BE2C (cell line): Measurements from ENCODE around the gene RRP8.

Source experiments
- DNase-seq: peaks from one replicate; pipeline ENCODE4 v3.0.0-alpha.2; 2020
- H3K27me3 ChIP-seq: fragments of 250-450 bp; sonication (Bioruptor Pico); 2 replicates; pipeline ENCODE4 v1.5.1; 2020; ENCODE audit warnings: mild to moderate bottlenecking
- H3K36me3 ChIP-seq: fragments of 250-450 bp; sonication (Bioruptor Pico); 2 replicates; pipeline ENCODE4 v1.5.1; 2020; ENCODE audit warnings: mild to moderate bottlenecking
- H3K4me1 ChIP-seq: fragments of 250-450 bp; sonication (Bioruptor Pico); 2 replicates; pipeline ENCODE4 v1.5.1; 2020
- H3K4me3 ChIP-seq: 2 replicates; pipeline ENCODE4 v1.5.1; 2011; ENCODE audit warnings: low read depth, low read length
- H3K9me3 ChIP-seq: fragments of 250-450 bp; sonication (Bioruptor Pico); 2 replicates; pipeline ENCODE4 v1.5.1; 2020
- TF ChIP-seq, protein P1 (sequence below): IDR thresholded peaks from 2 replicates; pipeline ENCODE4 v1.5.1; 2012; ENCODE audit warnings: mild to moderate bottlenecking, low read depth, low read length

RRP8 gene

DNA sequence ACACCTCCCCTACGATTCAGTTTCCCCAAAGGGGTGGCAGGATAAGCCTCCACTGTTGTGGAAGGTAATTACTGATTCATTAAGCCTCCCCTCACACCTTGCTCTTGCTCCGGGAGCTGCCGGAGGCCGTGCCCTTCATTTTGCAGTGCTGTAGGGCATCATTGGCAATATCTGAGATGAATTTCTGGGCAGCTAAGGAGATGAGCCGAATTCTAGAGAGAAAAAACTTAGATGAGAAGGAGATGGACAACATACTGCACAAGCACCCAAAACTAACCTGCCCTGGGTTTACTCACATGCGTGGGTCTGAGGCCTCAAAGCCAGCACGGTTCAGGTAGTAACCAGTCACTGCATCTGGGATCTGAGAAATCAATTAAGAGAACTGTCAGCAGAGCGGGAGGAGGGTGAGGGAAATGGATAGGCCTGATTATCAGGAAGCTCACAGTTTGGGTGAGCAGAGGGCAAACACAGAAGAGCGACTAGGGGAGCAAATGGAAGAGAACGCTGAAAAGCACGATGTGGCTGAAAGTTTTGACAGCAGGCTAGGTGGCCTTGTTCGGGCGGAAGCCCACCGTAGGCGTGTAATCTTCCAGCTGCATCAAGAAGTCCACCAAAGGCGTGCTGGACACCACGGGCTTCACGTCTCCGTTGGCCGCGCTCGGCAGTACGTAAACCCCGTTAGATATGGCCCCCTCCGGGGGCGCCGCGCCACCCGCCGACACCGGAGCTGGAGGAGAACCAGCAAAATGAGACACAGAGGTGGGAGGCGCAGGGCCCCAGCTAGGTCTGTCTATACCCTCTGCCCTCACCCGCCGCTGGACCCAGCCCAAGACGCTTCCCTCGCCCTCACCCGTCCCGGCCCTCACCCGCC, 7.9 kb upstream of the RRP8 start:
- peaks cover 8% of the 10 kb centered on the region for H3K4me1 ChIP-seq

DNA sequence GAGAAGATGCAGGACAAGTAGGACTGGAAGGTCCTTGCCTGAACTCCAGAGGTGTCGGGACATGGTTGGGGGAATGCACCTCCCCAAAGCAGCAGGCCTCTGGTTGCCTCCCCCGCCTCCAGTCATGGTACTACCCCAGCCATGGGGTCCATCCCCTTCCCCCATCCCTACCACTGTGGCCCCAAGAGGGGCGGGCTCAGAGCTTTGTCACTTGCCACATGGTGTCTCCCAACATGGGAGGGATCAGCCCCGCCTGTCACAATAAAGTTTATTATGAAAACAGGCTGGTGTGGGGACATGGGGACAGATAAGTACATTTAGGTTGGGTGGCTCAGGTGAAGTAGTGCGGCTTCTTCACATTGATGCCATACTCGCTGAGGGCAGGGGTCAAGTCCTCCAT, 7.2 kb upstream of the RRP8 start:
- TF ChIP-seq, protein P1, sequence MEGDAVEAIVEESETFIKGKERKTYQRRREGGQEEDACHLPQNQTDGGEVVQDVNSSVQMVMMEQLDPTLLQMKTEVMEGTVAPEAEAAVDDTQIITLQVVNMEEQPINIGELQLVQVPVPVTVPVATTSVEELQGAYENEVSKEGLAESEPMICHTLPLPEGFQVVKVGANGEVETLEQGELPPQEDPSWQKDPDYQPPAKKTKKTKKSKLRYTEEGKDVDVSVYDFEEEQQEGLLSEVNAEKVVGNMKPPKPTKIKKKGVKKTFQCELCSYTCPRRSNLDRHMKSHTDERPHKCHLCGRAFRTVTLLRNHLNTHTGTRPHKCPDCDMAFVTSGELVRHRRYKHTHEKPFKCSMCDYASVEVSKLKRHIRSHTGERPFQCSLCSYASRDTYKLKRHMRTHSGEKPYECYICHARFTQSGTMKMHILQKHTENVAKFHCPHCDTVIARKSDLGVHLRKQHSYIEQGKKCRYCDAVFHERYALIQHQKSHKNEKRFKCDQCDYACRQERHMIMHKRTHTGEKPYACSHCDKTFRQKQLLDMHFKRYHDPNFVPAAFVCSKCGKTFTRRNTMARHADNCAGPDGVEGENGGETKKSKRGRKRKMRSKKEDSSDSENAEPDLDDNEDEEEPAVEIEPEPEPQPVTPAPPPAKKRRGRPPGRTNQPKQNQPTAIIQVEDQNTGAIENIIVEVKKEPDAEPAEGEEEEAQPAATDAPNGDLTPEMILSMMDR = no peak
- H3K27me3 ChIP-seq = no peaks in the 10 kb centered on the region
- peaks cover 8% of the 10 kb centered on the region for H3K4me1 ChIP-seq
- H3K4me3 ChIP-seq = no peak overlapping the region; the same call in 1 of the 2 replicates
- no peak for DNase-seq
- peaks cover 9% of the 10 kb centered on the region for H3K36me3 ChIP-seq
- H3K9me3 ChIP-seq = no peaks in the 10 kb centered on the region

More for the DNA sequence above, 7.9 kb upstream of the RRP8 start:
- Histone ChIP-seq H3K4me3 (peak overlapping the region; percentile 71), H3K9me3 (no peaks in the 10 kb centered on the region), H3K27me3 (no peaks in the 10 kb centered on the region), H3K36me3 (peaks cover 9% of the 10 kb centered on the region)
- DNase-seq = no peak
- TF ChIP-seq, protein P1 = no peak

DNA sequence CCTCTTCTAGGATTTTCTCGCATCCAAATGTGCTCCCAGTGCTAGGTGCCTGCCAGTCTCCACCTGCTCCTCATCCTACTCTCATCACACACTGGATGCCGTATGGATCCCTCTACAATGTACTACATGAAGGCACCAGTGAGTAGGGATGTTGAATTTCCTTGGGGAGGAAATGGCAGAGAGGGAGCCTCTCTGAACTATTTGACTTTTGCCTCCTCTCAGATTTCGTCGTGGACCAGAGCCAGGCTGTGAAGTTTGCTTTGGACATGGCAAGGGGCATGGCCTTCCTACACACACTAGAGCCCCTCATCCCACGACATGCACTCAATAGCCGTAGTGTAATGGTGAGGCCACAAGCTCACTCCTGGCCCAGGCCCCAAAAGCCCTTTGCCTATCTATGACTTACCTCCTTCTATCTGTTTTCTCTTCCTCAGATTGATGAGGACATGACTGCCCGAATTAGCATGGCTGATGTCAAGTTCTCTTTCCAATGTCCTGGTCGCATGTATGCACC, 6.1 kb upstream of the RRP8 start:
- Histone ChIP-seq H3K4me1 (peaks cover 8% of the 10 kb centered on the region), H3K27me3 (no peaks in the 10 kb centered on the region), H3K36me3 (peaks cover 9% of the 10 kb centered on the region), H3K4me3 (no peak overlapping the region), H3K9me3 (no peaks in the 10 kb centered on the region)
- TF ChIP-seq, protein P1 = no peak
- DNase-seq = no peak

DNA sequence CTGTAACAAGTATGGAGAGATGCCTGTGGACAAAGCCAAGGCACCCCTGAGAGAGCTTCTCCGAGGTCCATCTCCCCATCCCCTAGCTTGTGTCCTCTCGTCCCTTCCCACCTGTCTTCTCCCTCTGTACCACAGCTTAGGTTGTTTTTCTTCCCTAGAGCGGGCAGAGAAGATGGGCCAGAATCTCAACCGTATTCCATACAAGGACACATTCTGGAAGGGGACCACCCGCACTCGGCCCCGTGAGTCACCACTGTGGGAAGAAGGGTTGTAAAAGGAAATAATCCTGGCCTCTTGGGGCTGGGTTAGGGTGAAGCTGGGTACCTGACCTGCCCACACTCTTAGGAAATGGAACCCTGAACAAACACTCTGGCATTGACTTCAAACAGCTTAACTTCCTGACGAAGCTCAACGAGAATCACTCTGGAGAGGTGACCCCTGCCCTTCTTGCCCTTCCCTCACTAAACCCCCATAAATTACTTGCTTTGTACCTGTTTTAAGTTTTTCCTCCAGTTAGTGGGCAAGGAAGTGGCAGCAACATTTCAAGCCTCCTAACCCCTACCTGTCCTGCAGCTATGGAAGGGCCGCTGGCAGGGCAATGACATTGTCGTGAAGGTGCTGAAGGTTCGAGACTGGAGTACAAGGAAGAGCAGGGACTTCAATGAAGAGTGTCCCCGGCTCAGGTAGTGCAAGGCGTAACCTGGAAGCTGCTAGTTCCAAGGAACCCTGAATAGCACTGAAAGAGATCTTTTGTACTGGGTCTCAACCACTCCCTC, 5.5 kb upstream of the RRP8 start:
- TF ChIP-seq, protein P1 = no peak
- Histone ChIP-seq H3K36me3 (peaks cover 9% of the 10 kb centered on the region), H3K27me3 (no peaks in the 10 kb centered on the region), H3K9me3 (no peaks in the 10 kb centered on the region), H3K4me1 (peaks cover 8% of the 10 kb centered on the region), H3K4me3 (no peak overlapping the region)
- DNase-seq = no peak

DNA sequence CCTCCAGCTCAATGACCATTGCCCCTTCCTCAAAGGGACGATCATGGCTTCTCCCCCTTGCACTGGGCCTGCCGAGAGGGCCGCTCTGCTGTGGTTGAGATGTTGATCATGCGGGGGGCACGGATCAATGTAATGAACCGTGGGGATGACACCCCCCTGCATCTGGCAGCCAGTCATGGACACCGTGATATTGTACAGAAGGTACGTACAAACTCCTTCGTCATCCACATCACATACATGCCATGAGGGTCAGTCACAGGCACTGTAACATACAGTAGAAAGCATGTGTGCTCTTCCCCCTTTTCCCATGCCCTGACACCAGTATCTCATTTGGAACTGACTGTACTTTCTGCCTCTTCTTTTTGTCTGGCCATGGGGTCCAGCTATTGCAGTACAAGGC, 4.6 kb upstream of the RRP8 start:
- no peak overlapping the region for H3K4me3 ChIP-seq
- H3K9me3 ChIP-seq = no peaks in the 10 kb centered on the region
- peaks cover 9% of the 10 kb centered on the region for H3K36me3 ChIP-seq
- no peaks in the 10 kb centered on the region for H3K27me3 ChIP-seq
- DNase-seq = no peak
- H3K4me1 ChIP-seq = peaks cover 8% of the 10 kb centered on the region
- TF ChIP-seq, protein P1 = no peak
